ENCODE results near the gene EPHA6. TPM values are rescaled to one million over a fixed set of nuclear protein-coding genes. Genes with fewer than 3 reads are reported as not detected.

EPHA6 gene
- total RNA-seq, 1 experiment from 2014 or later, result 0.61 TPM

GRCh38 chr3:97421565-97421964 is 607.2 kb downstream of the EPHA6 start:
- Histone ChIP-seq H3K27ac (ENCODE audit: insufficient read length, low read depth, low read length) (no peak overlapping the region), H3K18ac (ENCODE audit: insufficient read length, low read depth, low read length) (no peak overlapping the region), H4K20me1 (ENCODE audit: control insufficient read depth, insufficient read depth, insufficient read length) (no peaks in the 10 kb centered on the region), H3K9ac (ENCODE audit: extremely low read depth, insufficient read length, low read length) (no peak overlapping the region), H2BK120ac (ENCODE audit: low read depth, low read length, poor library complexity, severe bottlenecking) (no peak overlapping the region), H2BK12ac (ENCODE audit: insufficient read length, low read depth, low read length) (no peak overlapping the region), H4K8ac (replicated peaks; ENCODE audit: insufficient read length, low read depth, low read length) (no peak overlapping the region), H3K27me3 (ENCODE audit: insufficient read depth, low read length) (no peaks in the 10 kb centered on the region), H2AFZ (ENCODE audit: low read length) (no peak overlapping the region), H3K9me3 (ENCODE audit: control insufficient read depth, low read depth, low read length) (no peaks in the 10 kb centered on the region), H3K4ac (ENCODE audit: low read depth, low read length) (no peak overlapping the region), H3K4me2 (ENCODE audit: insufficient read depth, insufficient read length, low read length) (no peak overlapping the region), H3K56ac (ENCODE audit: insufficient read length, low read depth, low read length) (no peak overlapping the region), H3K23me2 (ENCODE audit: insufficient read length, low read depth, low read length, poor library complexity, severe bottlenecking) (no peaks in the 10 kb centered on the region), H4K91ac (ENCODE audit: insufficient read length, low read depth, low read length) (no peak overlapping the region), H3T11ph (ENCODE audit: low read length) (no peak overlapping the region), H3K79me2 (ENCODE audit: insufficient read depth, low read length) (no peaks in the 10 kb centered on the region), H3K79me1 (ENCODE audit: insufficient read depth, low read depth, low read length, poor library complexity, severe bottlenecking) (no peaks in the 10 kb centered on the region), H4K5ac (ENCODE audit: insufficient read length, low read depth, low read length) (no peak overlapping the region), H3K4me1 (ENCODE audit: insufficient read depth, low read length) (no peaks in the 10 kb centered on the region), H3K14ac (ENCODE audit: insufficient read depth, low read length) (no peak overlapping the region), H2BK15ac (ENCODE audit: low read depth, low read length) (no peak overlapping the region), H2AK5ac (ENCODE audit: insufficient read length, low read length) (no peak overlapping the region), H3K23ac (ENCODE audit: insufficient read length, low read depth, low read length) (no peak overlapping the region), H2BK5ac (ENCODE audit: insufficient read length, low read length) (no peak overlapping the region), H2BK20ac (ENCODE audit: low read depth, low read length, poor library complexity, severe bottlenecking) (no peak overlapping the region)
- Mint-ChIP-seq H3K27ac (no peak overlapping the region), H3K4me3 (no peak overlapping the region), H3K36me3 (ENCODE audit: insufficient read depth in 1 of 3, low read depth in 3 of 3) (peaks cover 15 to 33% (median 21%) of the 10 kb centered on the region in 3 experiments), H3K9me3 (peaks cover 31 to 33% of the 10 kb centered on the region in 2 experiments), H3K4me1 (no peaks in the 10 kb centered on the region), H3K27me3 (ENCODE audit: low read depth) (no peaks in the 10 kb centered on the region)
- no peak for DNase-seq
- TF ChIP-seq CTCF (conservative IDR thresholded peaks at IDR 0.05), result no peak
